ENCODE results near the gene VPS13D.

The VPS13D gene

DNA sequence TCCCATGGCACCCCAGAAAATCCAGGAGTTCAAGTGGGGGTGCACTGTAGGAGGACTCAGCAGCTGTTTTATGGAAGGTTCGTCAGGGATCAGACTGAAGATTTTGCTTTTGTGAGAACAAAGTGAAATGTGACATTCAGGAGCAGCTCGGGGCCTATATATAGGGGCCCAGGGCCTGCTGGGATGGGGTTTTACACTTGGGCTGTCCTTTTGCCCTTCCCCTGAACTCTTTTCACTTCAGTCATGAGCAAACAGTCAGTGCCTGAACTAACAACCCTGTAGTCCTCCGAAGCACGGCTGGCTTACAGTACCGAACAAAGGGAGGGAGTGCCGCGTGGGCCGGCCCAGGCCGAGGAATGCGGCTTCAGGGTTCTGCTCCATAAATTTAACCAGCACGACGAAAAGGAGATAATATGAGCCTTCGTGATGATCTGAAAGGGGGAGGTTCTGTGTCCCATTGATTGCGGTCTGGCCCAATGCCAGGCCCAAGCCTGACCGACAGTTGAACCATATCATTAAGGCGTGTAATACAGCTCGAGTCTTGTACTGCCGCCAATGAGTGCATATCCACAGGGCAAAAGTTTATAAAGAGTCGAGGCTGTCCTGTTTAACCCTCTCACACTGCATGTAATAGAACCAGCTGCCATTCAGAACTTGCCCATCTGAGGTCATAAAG lies 248.2 kb downstream of the VPS13D start:
- DNase-seq, result no peak

DNA sequence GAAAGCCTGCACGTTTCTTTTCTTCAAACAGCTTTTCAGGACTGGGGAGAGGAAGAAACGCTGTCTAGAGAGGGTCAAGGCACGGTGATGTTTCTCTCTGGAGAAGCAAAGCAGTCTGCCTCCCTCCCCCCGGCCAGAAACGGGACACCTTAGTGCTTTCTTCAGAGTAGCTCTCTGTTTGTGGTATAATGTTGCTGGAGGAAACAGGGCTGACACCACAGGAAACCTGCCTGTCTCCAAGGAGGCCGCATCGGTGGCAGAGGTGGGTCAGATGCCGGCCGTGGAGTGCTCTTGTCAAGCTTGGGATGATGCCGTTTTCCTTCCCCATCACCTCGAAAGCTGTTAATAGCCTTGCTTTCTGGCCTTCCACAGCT lies 248.8 kb downstream of the VPS13D start:
- DNase-seq, result no peak

DNA sequence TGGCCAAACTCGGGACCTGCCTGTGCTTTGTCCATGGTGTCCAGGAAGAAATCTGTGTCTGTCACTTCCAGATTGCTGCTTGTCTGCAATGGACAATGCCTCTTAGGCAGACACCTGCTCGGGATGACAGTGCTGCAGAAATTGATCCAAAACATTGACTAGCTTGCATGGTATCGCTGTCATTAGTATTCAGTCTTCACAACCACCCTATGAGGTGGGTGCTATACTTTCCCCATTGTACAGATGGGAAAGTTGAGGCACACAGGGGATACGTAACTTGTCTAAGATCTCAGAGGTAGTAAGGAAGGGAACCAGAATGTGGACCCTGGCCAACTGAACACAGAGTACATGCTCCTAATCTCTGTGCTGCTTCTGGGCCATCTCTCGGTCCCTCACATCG lies 249.5 kb downstream of the VPS13D start:
- DNase-seq, result no peak

DNA sequence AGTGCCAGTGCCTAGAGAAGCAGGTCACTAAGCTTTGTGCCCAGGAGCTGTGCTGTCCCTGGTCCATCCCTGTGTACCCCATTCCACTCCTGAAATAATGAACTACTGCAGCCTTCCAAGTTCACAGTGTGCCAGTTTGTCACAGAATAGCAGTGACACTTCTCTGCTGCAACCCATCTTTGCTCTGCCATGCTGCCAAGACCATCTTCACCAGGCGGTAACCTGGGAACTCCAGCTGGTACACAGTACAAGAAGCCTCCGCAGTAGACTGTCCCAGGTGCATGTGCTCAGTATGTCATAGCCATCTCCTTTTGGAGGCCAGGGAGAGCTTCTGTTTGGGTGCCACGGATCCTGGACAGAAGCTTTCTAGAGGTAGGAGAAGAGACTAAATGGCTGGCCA lies 250.2 kb downstream of the VPS13D start:
- DNase-seq, result no peak

DNA sequence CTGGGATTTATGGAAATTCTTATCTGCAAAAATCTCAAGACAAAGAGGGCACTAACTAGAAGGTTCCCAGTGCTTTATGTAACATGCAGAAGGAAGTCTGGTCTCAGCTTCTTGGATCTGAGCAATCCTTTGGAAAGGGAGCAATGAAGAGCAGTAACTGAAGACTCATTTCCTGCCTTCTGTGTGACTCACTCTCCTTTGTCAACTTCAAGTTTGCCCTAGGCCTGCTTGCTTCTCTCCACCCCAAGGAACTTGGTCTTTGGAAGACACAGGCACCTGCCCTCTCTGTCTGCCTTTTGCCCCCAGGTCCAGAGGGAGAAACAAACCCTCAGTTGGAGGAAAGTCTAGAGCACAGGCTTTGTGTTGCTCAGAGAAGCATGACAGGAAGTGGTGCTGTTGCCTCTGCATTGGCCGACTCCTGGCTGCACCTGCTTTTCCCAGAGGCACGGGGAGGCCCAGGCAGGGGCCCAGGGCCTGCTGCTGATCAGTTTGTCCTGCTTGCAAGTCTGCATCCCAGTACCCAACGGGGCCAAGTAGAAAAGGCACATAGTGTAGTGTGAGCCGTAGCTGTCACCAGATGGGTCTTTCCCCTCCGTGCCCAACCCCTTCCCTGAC lies 251.0 kb downstream of the VPS13D start:
- DNase-seq, result no peak

DNA sequence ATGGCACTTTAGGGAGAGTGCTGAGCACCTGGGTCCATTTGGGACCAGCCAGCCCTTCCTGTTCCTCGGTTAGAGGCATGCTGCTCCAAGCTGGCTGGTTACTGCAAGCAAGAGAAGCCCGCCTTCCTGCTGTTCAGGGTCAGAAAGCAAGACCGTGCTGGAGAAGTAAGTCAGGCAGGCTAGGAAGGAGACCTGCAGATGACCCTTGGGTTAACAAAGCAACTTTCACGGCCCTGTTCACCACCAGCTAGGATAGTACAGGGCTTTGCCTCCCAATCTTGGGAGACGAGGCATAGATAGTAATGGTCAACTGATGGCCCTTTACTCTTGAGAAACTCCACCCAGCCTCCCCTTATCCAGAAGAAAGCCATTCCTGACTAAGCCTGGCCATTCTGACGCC lies 252.1 kb downstream of the VPS13D start:
- no peak for DNase-seq

DNA sequence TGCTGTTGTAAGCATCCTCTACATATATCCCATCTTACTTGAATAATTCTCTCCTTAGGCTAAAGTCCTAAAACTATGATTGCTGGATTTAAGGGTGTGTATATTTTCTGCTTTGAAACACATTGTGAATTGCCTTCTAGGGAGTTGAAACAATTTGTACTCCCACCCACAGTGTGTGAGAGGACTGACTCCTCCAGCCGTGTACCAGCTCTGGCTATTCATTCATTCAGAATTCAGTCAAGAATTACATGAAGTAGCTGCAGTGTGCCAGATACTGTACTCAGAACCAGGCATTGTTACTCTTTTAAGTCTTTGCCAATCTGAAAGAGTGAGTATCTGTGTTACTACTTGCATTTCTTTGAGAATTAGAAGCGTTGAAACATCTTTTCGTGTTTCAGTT lies 253.2 kb downstream of the VPS13D start:
- no peak for DNase-seq

DNA sequence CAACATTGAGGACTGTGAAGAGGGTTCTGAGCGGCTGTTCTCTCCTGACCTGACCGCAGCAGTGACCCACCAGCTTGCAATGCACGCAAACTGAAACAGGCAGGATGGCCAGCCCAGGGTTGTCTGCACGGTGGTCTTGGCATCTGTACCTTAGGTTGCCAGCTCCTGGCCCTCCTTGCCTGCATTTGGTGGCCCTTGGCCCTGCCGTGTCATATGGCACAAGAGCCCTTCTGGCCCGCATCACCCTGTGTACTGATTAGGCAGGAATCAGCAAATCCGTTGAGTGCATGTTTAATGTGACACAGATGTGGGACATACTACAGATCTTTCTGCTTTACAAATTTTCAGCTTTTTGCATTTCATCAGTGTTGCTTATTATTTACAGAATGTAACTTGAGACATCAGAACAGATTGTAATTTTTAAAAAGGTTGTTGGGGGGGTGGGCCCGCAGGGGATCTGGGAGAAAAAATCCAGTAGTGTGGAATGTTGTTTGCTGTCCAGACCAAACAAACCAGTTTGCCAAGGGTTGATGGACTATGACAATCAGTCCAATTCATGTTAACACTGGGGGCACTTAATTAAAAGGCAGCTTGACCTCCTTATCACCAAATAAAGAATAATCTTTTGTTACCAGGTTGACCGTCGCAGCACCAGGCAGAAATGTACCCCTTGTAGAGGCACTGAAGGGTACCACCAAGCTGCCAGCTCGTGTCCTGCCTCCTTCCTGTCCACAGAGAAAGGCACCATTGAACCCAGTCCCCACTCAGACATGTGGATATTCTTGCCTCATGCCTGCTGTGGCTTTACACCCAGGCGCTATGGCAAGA lies 255.6 kb downstream of the VPS13D start:
- no peak for DNase-seq

DNA sequence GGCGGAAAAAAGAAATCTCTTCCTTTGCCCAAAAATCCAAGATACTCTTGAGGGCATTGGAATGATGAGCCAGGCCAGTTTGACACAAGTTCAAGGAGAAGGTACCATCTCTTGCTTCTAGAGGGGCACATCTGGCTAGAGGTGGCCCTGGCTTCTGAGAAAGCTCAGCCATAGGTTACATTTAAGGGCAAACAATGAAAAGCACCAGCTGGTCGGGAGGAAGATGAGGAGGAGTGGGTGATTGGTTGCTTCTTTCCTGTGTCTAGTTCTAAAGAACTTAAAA lies 256.2 kb downstream of the VPS13D start:
- no peak for DNase-seq

DNA sequence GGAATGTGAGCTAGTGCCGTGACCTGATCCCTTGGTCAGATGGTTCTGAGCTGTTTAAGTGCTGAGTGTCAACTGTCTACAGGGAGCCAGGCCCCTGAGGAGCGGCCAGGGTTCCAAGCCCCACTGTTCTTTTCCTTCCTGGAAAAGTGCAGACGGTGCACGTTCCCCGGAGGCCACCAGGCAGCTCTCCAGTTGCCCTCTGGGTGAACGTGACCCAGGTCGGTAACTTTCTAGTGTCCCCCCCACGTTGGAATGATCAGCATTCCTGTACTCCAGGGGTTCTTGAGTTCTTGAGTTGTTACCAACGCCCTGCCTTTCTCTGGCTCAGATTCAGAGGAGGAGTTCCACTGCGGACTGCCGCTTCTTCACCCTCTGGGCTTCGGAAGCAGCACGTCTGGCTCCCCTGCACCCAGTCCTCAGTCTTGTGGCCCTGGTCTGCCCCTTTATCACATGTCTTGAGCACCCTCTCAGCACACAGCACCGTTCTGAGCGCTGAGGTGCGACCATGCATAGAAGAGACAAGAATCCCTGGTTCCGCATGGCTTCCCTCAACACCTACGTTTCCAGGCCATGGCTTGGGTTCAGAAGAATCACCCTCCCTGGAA lies 256.7 kb downstream of the VPS13D start:
- DNase-seq, result no peak

DNA sequence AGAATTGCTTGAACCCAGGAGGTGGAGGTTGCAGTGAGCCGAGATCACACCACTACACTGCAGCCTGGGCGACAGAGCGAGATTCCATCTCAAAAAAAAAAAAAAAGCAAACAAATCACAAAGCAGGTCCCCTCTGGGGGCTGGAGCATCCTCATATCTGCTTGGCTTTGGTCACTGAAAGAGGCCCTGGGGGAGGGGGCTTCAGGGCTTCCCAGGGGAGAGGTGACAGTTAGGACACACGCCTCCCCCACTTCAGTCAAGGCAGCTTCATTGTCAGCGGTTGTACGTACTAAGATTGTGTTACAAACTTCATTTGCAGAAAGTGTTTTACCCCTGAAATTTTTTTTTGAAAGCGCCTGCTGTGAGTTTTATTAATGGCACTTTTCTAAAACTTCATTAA lies 257.7 kb downstream of the VPS13D start:
- DNase-seq, result no peak

DNA sequence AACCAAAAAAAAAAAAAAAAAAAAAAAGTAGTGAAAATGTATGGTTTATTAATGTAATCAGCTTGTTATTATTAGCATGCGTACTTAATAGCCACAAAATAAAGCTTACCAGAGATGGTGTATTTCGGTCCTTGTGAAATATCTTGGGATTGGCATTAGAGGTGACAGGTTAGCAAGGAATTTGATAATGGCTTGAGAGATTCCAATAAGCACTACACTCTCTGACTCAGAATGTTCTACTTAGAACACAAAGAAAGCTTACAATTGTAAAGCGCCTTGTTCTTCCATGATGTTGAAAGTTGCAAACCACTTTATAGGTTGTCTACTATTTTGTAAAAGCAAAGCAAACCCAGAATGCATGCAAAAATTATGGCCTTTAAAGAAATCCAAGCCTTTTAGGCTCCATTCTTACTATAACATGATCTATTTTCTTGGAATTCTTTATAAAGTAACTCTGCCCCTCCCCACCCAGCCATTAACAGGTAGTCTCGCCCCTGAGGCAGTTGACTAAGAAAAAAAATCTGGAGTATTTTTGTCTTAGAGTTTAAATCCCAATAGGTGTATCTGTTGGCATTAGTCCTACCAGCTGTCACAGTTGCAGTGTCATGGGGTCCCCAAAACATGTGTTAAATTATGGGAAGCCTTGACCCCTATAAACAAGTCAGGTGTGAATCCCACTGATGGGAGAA lies 259.0 kb downstream of the VPS13D start:
- no peak for DNase-seq

DNA sequence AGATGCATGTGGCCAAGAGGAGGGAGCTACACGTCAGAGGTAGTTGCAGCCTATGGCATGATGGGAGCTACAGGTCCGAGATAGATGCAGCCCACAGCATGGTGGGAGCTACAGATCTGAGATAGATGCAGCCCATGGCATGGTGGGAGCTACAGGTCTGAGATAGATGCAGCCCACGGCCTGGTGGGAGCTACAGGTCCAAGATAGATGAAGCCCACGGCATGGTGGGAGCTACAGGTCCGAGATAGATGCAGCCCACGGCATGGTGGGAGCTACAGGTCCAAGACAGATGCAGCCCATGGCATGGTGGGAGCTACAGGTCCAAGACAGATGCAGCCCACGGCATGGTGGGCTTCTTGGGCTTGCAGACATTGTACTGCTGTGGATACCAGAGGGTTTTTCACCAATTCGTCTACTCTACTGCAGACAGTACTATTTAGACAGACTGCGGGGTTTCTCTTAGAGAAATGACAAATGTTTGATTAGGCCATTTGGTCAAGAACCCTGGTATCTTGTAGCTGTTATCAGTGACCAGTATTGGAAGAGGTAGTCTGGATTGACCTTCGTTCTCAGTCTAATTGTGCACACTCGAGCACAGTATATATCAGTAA lies 260.8 kb downstream of the VPS13D start:
- DNase-seq, result no peak

DNA sequence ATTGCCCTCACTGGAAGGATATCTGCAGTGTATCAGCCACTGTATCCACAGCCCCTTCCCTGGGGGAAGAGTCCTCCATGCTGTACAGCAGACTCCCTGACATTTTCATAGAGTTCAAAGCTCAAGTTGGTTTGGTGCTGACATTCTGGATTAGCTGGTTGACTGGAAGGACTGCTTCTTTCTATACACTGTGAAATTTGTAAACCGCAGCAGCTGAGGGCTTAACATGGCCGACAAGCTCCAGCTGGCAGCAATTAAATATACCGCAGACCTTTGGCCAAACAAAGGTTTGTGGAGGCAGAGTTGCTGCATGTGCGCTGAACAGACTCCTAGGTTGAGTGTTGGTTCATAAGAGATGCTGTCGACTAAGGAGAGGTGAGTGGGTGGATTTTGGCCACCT lies 261.8 kb downstream of the VPS13D start:
- no peak for DNase-seq

DNA sequence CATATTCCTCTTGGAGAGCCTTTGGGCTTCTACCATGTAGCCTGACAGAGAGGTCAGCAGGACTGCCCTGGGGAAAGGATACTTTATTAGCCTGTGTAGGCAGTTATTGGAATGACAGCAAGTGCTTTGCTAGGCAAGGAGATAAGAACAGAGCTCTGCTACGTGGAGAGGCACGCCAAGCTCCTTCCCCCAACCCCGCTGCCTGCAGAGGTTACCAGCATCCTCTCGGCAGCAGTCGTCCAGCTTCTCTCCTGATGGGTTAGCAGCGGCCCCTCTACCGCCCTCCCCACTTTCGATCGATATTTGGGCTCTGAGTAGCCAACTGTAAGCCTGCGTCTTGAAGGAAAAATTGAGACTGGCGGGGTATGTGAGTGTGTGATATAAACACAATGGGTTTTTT lies 265.9 kb downstream of the VPS13D start:
- DNase-seq, result no peak

DNA sequence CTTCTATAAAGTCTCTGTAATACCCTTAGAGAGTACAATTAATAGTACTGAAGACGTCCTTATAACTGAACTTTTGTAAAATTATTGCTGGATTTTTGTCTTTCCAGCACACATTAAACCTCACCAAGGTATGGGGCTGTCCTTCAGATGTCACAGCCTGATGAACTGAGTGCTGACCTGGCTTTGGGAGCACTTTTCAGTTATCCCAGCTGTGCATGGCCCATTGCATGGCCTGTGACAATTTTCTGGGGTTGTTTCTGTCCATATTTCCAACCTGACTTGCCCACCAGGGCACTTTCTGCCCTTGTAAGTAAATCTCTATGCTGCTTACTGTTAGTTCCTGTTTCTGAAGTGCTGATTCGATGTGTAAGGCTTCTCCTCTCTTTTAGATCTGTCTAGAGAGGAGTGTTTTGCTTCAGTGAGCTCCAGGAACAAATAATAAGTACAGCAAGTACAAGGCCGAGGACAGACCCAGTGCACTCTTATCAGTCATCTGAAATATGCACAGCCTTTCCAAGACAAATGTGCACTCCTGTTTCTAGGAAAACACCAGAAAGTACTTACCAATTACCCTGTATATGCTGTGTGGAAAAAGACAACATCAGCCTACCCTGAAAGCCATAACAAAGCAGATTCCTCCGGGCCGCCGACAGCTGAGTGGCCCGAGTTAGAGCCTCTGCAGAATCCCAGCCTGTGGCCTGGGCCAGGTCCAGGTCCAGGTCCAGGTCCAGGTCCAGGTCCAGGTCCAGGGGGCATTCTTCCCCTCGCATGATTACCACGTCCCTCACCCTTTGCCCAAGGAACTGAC lies 266.5 kb downstream of the VPS13D start:
- no peak for DNase-seq

DNA sequence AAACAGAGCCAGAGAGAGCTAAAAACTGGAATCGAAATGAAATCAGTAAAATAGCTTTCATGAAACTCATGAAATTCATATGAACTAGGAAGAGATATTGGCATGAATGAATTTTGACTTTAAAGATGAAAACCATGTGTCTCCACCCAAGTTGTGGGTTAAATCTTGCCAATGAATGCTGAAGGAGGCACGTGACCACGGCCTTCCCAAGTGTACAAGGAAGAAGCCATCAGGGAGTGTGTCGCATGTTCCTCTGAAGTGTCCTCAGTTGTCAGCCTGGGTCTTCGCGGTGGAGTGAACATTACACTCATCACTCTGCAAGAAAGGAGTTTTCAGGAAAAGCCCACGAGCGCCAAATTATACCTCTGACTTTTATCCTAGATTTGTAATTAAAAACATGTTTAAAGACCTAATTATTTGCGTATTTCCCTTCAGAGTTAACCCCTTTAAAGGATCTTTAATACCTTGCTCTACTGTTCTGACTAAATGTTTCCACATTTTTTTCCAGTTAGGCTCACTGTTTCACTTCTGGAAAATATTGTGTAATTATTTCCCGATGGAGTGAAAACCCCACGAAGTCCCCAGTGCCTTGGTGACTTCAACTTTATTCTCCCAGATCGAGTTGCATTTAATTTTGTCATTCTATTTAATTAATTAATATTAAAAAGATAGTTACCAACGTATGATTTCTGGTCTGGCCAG lies 269.9 kb downstream of the VPS13D start:
- DNase-seq, result no peak

DNA sequence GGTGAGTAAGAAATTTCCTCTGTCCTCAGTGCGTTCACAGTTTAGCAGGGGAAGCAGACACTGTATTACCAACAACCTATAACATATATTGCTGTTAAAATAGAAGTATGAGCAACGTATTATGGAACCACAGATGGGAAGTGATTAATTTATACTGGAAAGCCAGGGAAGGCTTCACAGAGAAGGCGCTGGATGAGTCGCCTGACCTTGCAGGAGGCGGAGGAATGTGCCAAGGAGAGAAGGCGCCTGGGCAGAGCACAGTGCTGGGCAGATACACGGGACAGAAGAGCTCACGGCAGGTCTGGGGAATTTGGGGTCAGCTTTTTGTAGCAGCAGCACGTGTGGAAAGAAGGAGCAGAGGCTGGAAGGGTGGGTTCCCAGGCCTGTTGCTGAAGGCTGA lies 271.8 kb downstream of the VPS13D start:
- no peak for DNase-seq

DNA sequence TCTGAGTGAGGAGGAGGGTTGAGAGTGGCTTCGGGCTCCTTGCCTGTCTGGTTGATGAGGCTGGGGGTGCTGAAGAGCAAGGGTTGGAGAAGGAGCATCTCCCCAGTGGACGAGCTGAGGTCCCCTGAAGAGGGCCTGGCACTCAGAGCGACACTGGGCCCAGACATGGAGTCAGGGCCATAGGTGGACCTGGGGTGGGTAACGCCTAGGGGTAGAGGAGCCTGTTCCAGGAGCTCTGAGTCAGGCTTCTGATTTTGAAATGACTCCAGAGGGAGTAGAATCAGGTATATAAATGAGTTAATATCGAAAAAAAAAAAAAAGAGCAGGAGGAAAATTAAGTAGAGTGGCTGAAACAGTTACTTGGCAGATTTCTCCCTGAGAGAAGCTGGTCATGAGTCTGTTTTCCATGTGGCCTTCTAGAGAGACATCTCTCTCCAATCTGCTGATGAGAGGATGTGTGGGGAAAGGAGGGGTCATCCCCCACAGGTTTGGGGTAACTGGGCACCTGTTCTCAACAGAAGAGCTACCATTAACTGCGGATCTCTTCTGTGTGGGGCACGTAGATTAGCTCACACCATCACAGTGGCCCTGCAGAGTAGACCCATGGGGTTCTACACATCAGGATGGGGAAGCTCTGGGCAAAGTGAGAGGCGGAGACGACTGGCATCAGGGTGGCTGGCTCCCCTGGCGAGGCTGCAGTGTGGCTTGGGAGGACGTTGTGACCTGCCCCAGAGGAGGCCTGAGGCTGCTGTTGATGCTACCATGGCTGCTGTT lies 272.7 kb downstream of the VPS13D start:
- DNase-seq, result no peak

DNA sequence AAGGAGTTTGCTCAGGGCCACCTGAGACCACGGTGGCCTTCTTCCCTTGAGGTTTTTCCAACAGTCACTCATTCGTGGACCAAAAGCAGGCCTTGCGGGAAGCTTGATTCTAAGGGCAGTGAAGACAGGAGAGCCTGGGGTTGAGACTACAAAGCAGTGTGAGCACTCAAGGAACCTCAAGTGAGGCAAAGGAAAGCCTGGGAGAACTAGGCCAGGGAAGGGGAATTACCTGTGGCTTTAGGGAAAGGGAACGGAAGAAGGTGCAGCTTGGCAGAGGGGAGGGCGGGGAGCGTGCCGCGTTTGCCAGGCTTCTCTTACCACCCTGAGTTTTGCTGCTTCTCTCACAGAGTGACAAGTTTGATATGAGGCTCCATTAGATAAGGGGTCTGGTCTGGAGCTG lies 273.9 kb downstream of the VPS13D start:
- no peak for DNase-seq

DNA sequence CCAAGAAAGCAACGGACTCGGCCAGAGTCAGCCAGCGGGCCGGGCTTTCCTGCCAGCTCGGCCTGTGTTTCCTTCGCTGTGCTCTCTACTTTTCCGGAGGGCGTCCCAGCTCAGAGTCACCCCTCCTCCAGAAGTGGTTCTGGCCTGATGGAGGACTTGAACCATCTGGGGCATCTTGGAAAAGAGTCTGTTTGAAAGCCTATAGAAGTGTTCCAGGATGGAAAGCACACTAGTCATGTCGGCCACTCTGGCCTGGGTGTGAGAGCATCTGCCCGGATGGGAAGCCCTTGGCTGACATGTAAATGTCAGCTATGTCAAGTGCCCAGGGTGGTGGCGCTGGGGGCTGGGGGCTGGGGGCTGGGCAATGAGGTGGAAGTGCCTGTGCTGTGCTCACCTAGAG lies 274.8 kb downstream of the VPS13D start:
- no peak for DNase-seq

Measured in NCI-H2171 (cell line).